COLO668 (cell line): ENCODE measurements around the gene GLRX5.
"Not testable (repeated sequence)": the region's sequence is repeated elsewhere in the genome, so short reads cannot be mapped to it uniquely, and the experiment has no call there.

Source experiments
- DNase-seq: peaks from one replicate; lab custom pipeline; 2025; ENCODE audit not compliant: unreplicated experiment; lab: John Stamatoyannopoulos, UW

Gene GLRX5

DNA sequence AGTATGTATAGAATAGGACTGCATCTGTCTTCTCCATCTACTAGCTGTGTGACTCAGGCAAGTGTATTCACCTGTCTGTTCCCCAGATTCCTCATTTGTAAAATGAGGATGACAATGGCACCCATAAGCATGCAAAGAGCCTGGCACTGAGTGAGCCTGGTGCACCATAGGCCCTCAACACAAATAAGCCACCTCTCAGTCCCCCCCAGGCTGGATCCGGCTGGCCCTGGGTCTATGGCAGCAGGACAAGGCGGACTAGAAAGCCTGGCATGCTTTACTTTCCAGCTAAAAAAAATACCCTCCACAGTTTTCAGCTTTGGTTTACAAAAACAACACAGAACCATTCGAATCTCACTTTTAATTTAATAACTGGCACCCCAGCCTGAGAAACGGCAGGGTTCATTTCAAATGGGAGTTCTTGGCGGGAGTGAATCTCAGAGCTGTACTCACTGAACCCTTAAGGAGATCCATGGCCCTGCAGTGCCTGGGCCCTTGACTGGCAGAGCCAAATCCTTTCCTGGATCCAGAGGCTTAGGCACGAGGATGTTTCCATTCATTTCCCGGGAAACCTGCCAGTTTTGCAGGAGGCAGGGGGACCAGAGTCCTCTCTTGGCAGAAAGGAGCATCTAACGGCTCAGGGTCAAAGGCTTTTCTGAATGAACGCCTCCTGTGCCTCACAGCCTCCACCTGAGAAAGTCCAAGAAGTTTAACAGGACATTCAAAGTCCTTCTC is 36.1 kb upstream of the GLRX5 start:
- DNase-seq, result no peak

GRCh38 chr14:95499354-95499750 is 35.5 kb upstream of the GLRX5 start:
- DNase-seq, result no peak

DNA sequence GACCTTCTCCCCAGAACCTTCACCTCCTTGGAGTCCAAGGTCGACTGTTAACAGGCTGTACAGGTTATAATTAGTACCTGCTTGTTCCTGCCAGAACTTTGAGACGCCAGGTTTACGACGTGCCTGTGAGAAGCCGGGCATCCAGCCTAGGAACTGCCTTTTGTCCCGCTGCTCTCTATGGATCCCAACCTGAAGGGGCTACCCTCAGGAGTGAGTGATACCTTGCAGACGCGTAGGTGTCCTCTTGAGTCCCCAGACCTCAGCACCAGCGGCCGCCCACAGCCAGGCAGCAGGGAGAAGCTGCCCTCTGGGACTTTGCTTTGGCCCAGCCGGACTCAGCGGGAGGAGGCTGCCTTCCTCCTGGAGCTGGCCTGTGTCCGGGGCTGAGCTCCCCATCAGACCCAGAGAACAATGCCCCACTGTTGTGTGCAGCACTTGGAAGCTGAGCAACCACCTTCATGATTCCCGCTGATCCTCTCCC is 34.6 kb upstream of the GLRX5 start:
- no peak for DNase-seq

DNA sequence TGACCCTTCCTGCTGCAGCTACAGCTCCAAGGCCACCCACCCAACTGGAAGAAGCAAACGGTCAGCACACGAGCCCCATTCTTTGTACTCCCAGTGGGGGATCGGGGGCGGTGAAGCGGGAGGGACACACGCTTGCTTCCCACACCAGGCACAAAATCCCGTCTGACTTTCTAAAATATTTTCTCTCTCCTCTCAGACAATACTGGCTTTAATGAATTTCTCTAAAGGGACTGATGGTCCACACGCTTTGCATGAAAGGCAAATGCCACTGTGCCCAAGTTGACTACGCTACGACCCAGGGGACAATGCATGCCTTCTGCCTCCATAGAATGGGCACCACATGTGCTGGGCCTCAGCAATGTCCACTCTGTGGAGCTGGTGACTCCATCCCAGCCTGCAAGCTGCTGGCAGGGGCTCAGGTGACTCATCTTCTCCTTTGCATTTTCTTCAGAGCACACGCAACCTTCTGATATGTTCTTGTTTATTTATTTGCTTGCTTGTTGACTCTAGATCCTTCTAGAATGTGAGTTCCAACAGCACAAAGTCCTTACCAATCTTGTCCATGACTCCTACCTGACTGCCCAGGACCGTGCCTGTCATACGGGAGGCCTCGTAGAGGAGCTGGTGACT is 34.0 kb upstream of the GLRX5 start:
- DNase-seq, result no peak

- DNase-seq, result no peak
Observed at GRCh38 chr14:95502381-95502950, 32.4 kb upstream of the GLRX5 start.

GRCh38 chr14:95503365-95504134 is 31.3 kb upstream of the GLRX5 start:
- no peak for DNase-seq

DNA sequence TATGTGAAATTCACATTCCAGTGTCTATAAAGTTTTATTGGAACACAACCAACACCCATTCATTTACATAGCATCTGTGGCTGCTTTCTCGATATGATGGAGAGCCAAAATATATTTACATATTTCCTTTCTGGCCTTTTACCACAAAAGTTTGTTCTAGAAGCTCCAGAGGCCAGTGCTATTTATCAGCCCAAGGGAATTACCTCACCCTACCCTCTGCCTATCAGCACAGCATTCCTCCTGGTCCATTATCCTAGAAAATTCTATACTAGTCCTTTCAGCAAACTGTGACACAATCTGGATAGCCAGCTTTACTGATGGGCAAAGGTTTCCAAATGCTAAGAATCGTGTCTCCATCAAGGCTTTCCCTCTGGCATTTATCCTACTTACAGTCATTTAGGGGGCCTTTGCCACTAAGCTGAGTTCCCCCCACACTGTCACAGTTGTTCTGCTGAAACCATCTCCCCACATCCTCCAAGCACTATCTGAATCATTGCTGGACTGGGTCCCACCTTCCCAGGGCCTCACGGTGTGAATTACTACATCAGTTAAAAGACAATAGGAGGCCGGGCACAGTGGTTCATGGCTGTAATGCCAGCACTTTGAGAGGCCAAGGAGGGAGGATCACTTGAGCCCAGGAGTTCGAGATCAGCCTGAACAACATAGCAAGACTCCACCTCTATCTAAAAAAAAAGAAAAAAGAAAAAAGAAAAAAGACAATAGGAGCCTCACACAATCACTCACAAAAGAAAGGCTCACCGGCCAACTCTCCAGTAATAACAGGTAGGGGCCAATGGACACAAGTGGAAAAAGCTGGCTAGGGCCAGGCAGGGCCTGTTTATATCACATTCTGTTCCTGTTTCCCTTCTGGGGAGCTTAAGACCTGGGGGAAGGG is 30.5 kb upstream of the GLRX5 start:
- no peak for DNase-seq

DNA sequence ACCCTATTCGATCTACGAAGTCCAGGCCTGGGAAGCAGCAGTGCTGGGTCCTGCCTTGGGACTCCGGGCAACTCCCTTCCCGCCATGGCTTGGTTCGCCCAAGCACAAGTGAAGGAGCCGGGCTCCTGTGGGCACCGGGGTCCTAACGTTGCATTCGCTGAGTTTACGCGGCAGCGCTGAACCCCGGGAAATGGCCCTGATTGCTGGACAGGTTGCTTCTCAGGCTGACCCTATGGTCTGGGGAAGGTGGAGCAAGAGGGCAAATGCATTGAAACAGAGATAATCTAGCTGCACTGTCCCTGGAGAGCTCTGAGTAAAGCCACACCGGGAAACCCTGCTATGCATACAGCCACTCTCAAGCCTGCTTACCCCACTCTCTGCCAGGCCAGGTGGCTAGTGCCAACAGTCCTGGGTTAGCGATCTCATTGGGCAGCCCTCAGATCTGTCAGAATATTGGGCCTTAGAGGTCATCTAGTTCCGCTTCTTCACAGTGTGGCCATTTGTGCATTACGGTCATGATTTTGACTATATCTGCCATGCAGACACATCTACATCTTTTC is 29.7 kb upstream of the GLRX5 start:
- DNase-seq, result no peak

DNA sequence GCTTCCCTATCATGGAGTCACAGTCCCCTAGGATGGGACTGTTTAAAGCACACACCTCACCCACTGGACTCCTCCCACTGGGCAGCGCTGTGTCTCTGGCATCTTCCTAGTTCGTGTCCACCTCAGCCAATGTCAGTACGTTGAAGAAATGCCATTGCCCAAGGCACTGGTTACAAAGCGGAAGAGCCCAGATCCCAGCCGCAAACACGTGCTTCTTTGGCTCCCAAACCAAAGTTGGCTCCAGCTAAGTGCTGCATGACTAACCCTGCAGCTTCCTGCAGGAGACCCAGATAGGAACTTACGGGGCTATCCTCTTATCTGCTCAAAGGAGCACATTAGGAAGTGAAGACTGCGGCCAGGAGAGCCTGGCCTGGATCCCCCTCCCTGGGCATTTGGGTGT is 27.7 kb upstream of the GLRX5 start:
- no peak for DNase-seq

GRCh38 chr14:95507701-95508103 is 27.1 kb upstream of the GLRX5 start:
- DNase-seq, result no peak

DNA sequence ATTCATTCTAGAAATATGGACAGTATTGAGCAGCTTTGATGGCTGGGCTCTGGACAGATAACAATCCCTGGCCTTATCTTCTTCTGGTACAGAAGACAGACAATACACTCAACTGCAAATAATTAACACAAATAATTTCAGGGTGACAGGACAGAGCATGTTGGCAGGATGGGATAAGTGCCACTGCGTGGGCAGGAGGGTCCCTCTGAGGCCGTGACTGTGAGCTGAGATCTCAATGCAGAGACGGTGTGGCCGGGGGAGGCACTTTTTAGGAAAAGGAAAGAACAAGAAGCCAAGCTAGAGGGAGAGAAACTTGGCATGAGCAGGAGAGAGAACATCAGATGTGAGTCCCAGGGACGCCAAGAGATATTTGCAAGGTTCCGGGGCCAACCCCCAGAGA is 26.5 kb upstream of the GLRX5 start:
- DNase-seq, result no peak

DNA sequence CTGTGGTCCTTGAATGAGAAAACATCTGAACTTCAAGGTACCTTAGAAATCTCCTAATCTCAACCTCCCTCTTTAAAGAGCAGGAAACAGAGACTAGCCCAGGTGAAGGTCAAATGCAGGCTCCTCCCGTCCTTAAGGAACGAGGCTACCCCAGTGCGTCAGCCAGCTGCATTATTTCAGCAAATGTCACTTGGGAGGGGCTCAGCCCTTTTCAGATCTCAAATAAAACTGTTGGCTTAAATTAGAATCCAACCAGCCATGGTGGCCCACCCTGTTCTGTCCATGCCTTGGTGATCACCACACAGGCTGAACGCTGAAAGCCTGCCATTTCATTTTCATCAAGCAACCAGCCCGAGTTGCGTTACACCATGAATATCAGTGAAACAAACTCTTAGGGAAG is 25.4 kb upstream of the GLRX5 start:
- DNase-seq, result no peak

GRCh38 chr14:95510344-95510743 is 24.5 kb upstream of the GLRX5 start:
- DNase-seq, result not testable (repeated sequence)

GRCh38 chr14:95510804-95511203 is 24.0 kb upstream of the GLRX5 start:
- DNase-seq, result no peak

DNA sequence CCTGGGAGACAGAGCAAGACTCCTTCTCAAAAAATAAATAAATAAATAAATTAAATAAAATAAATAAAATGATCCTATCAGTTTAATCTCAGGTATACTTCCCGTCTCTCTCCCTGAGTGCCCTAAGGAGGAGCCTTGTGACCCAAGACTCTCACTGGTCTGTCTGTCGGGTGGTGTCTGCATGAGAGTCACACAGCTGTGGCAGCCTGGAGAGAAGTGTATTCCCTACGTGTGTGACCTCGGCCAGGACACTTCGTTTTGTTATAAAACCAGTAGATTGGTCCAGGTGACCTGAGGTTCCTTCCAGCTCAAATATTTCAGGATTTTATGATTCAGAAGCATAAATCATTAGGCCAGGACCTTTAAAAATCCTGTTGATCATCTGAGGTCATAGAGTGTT is 23.2 kb upstream of the GLRX5 start:
- DNase-seq, result no peak

- no peak for DNase-seq
Observed at GRCh38 chr14:95513291-95513690, 21.6 kb upstream of the GLRX5 start.

DNA sequence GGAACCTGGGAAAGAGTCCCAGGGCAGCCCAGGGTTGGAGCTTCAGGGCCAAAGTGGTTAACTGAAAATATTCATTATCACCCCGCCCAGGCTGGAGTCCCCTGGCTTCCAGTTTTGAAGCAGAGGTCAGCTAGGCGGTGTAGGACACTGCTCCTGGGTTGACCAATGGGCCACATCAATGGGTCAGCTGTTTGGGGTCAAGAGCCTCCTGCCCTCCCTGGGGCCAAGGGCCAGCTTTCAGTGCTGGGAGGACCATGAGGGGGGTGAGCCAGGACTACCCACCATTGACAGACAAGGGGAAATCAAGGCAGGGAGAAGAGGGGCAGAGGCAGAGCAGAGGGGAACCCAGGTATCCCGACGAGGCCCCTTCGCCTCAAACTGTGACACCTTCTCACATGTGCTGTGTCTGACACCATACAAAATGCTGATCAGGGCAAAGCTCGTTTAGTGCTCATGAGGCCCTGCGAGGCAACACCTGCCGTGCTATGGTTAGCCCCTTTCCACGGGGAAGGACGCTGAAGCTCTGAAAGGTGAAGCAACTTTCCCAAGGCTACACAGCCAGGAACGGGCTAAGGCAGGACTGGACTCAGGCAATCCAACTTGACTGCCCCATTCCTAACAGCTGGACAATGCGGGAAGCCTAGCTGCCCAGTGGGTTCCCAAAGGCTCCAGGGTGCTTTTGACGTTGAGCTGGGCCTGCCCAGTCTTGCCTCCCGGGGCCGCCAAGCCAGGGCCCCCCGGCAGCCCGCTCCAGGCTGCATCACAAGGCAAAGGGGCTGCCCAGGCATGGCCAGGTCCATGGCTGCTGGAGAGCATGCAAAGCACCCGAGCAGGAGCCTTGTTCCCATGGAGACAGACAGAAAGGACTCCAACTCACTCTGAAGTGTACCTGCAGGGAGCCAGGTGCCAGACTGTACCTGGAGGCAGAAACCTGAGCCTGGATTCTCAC is 20.4 kb upstream of the GLRX5 start:
- DNase-seq, result peak; percentile 88

DNA sequence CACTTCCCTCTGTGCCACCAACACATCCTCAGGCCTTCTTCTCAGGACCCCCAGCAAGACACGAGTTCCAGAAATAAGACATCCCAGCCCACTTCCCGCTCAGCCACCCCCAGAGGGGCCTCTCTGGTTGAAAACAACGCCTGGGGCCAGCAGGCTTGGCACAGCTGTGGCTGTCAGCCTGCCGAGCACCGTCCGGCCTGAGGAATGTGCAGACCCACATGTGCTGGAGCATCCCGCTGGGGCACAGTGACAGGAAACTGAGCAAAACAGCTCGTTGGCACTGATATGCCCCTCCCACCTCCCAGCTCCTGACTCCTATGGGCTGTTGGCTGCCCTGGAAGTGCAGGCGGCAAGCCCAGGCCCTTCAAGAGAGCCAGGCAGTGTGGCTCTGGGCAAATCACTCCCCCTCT is 19.8 kb upstream of the GLRX5 start:
- peak; percentile 84 for DNase-seq
